Trophoblast cell (in vitro differentiated cells and primary cell): ENCODE results near the gene HADHA.

Experiments used
- DNase-seq, 2 donors: peaks; one replicate each; pipeline ENCODE4 v3.0.0-alpha.2; 2016
- H2AFZ ChIP-seq: 2 replicates; pipeline ENCODE4 v1.6.1; 2013; ENCODE audit warnings: low read length, moderate library complexity, mild to moderate bottlenecking; ENCODE audit not compliant: insufficient read depth, poor library complexity
- H2AK5ac ChIP-seq: 2 replicates; pipeline ENCODE4 v1.6.1; 2013; ENCODE audit warnings: mild to moderate bottlenecking, low read length
- H2BK120ac ChIP-seq: 2 replicates; pipeline ENCODE4 v1.6.1; 2013; ENCODE audit warnings: low read length, mild to moderate bottlenecking, moderate library complexity; ENCODE audit not compliant: insufficient read depth, poor library complexity
- H2BK12ac ChIP-seq: 2 replicates; pipeline ENCODE4 v1.6.1; 2013; ENCODE audit warnings: mild to moderate bottlenecking, low read length, moderate library complexity
- H2BK5ac ChIP-seq: 2 replicates; pipeline ENCODE4 v1.6.1; 2013; ENCODE audit warnings: low read length, low read depth, moderate library complexity, mild to moderate bottlenecking; ENCODE audit not compliant: poor library complexity
- H3K14ac ChIP-seq: 2 replicates; pipeline ENCODE4 v1.6.1; 2013; ENCODE audit warnings: mild to moderate bottlenecking, low read length
- H3K18ac ChIP-seq: 2 replicates; pipeline ENCODE4 v1.6.1; 2013; ENCODE audit warnings: mild to moderate bottlenecking, low read length
- H3K23ac ChIP-seq: 2 replicates; pipeline ENCODE4 v1.6.1; 2013; ENCODE audit warnings: low read length
- H3K27ac ChIP-seq: 2 replicates; pipeline ENCODE4 v1.5.1; 2013; ENCODE audit warnings: low read depth, mild to moderate bottlenecking, inconsistent platforms, low read length, moderate library complexity
- H3K27me3 ChIP-seq: 2 replicates; pipeline ENCODE4 v1.6.1; 2013; ENCODE audit warnings: inconsistent platforms, mild to moderate bottlenecking, low read length, moderate library complexity; ENCODE audit not compliant: insufficient read depth
- H3K36me3 ChIP-seq, 2 experiments: 1 replicate in 1 of 2; 2 replicates in 1 of 2; pipeline ENCODE4 v1.6.1; 2013; ENCODE audit warnings: low read length in 2 of 2, mild to moderate bottlenecking in 2 of 2, moderate library complexity in 1 of 2; ENCODE audit not compliant: insufficient read depth in 2 of 2, control insufficient read depth in 1 of 2
- H3K4ac ChIP-seq: 2 replicates; pipeline ENCODE4 v1.6.1; 2013; ENCODE audit warnings: low read depth, mild to moderate bottlenecking, low read length, moderate library complexity
- H3K4me1 ChIP-seq, 2 experiments: 1 replicate in 1 of 2; 2 replicates in 1 of 2; pipeline ENCODE4 v1.6.1; 2013; ENCODE audit warnings: low read length in 2 of 2, mild to moderate bottlenecking in 2 of 2, moderate library complexity in 1 of 2; ENCODE audit not compliant: insufficient read depth in 2 of 2, control insufficient read depth in 1 of 2
- H3K4me2 ChIP-seq: 2 replicates; pipeline ENCODE4 v1.6.1; 2013; ENCODE audit warnings: inconsistent platforms, mild to moderate bottlenecking, low read length, moderate library complexity
- H3K4me3 ChIP-seq: 2 replicates; pipeline ENCODE4 v1.5.1; 2013; ENCODE audit warnings: mild to moderate bottlenecking, low read depth, low read length, inconsistent platforms
- H3K79me1 ChIP-seq: one replicate; pipeline ENCODE4 v1.6.1; 2013; ENCODE audit warnings: low read length
- H3K79me2 ChIP-seq: 2 replicates; pipeline ENCODE4 v1.6.1; 2013; ENCODE audit warnings: low read length, mild to moderate bottlenecking; ENCODE audit not compliant: control insufficient read depth, insufficient read depth, poor library complexity
- H3K9ac ChIP-seq: 2 replicates; pipeline ENCODE4 v1.6.1; 2013; ENCODE audit warnings: mild to moderate bottlenecking, low read length
- H3K9me3 ChIP-seq: 2 replicates; pipeline ENCODE4 v1.6.1; 2013; ENCODE audit warnings: low read depth, mild to moderate bottlenecking, control low read depth, inconsistent platforms, low read length; ENCODE audit not compliant: insufficient read depth
- H4K12ac ChIP-seq: 2 replicates; pipeline ENCODE4 v1.6.1; 2013; ENCODE audit warnings: low read depth, mild to moderate bottlenecking, low read length, moderate library complexity
- H4K8ac ChIP-seq: 2 replicates; pipeline ENCODE4 v1.6.1; 2013; ENCODE audit warnings: low read depth, mild to moderate bottlenecking, low read length, moderate library complexity
- H4K91ac ChIP-seq: one replicate; pipeline ENCODE4 v1.6.1; 2013; ENCODE audit warnings: low read depth, mild to moderate bottlenecking, low read length, moderate library complexity
- WGBS: extraction: QIAGEN DNeasy Blood & Tissue Kit; methylation state at CpG from one replicate; pipeline ENCODE4 v1.1.7; 2013; ENCODE audit warnings: missing lambda C conversion rate; ENCODE audit not compliant: insufficient read length, insufficient coverage; ENCODE audit errors: extremely low coverage; 5-methylcytosine and 5-hydroxymethylcytosine counted together

Gene HADHA

GRCh38 chr2:26148501-26148900, 95.9 kb downstream of the HADHA start:
- no peak for DNase-seq
- H4K12ac ChIP-seq, result no peak overlapping the region
- H3K4ac ChIP-seq, result no peak overlapping the region
- no peak overlapping the region for H2BK12ac ChIP-seq
- no peak overlapping the region for H2BK120ac ChIP-seq
- H3K18ac ChIP-seq, result no peak overlapping the region
- no peak overlapping the region for H4K91ac ChIP-seq
- H3K9ac ChIP-seq, result no peak overlapping the region
- H3K4me1 ChIP-seq, result no peaks in the 10 kb centered on the region
- no peak overlapping the region for H3K14ac ChIP-seq
- no peak overlapping the region for H3K4me2 ChIP-seq
- no peak overlapping the region for H3K4me3 ChIP-seq
- no peak overlapping the region for H2BK5ac ChIP-seq
- H3K79me1 ChIP-seq, result no peaks in the 10 kb centered on the region
- no peaks in the 10 kb centered on the region for H3K36me3 ChIP-seq
- H2AFZ ChIP-seq, result no peak overlapping the region
- H2AK5ac ChIP-seq, result no peak overlapping the region
- H4K8ac ChIP-seq, result no peak overlapping the region
- no peaks in the 10 kb centered on the region for H3K79me2 ChIP-seq
- H3K9me3 ChIP-seq, result no peaks in the 10 kb centered on the region
- WGBS, result no CpG with 5 or more reads among the region's 2 CpGs
- no peak overlapping the region for H3K23ac ChIP-seq
- H3K27ac ChIP-seq, result no peak overlapping the region
- H3K27me3 ChIP-seq, result no peaks in the 10 kb centered on the region

- Histone ChIP-seq H4K8ac (no peak overlapping the region), H3K36me3 (peaks cover 0 to 1% of the 10 kb centered on the region in 2 experiments), H3K4me1 (no peaks in the 10 kb centered on the region), H3K27ac (no peak overlapping the region), H3K4me3 (no peak overlapping the region), H3K79me2 (no peaks in the 10 kb centered on the region), H3K9me3 (no peaks in the 10 kb centered on the region), H3K9ac (no peak overlapping the region), H2BK5ac (no peak overlapping the region), H2AFZ (no peak overlapping the region), H2AK5ac (no peak overlapping the region), H3K4me2 (no peak overlapping the region), H2BK120ac (no peak overlapping the region), H3K27me3 (no peaks in the 10 kb centered on the region), H3K4ac (no peak overlapping the region), H3K18ac (no peak overlapping the region), H3K79me1 (no peaks in the 10 kb centered on the region), H4K91ac (no peak overlapping the region), H3K23ac (no peak overlapping the region), H3K14ac (no peak overlapping the region), H4K12ac (no peak overlapping the region), H2BK12ac (no peak overlapping the region)
- WGBS, result no CpG with 5 or more reads among the region's 11 CpGs
- DNase-seq, result peak; percentile 30 to 79
These were observed 99.3 kb downstream of the HADHA start for GRCh38 chr2:26144953-26145680.

- no peak overlapping the region for H3K4me3 ChIP-seq
- H3K23ac ChIP-seq, result no peak overlapping the region
- no peak overlapping the region for H2AFZ ChIP-seq
- no peak overlapping the region for H2AK5ac ChIP-seq
- H2BK5ac ChIP-seq, result no peak overlapping the region
- H4K91ac ChIP-seq, result no peak overlapping the region
- no peak overlapping the region for H4K12ac ChIP-seq
- no peak overlapping the region for H3K14ac ChIP-seq
- no peaks in the 10 kb centered on the region for H3K27me3 ChIP-seq
- H3K9me3 ChIP-seq, result no peaks in the 10 kb centered on the region
- H2BK120ac ChIP-seq, result no peak overlapping the region
- peaks cover 0 to 1% of the 10 kb centered on the region in 2 experiments for H3K36me3 ChIP-seq
- no peak overlapping the region for H3K27ac ChIP-seq
- H2BK12ac ChIP-seq, result no peak overlapping the region
- H3K18ac ChIP-seq, result no peak overlapping the region
- no peak for DNase-seq
- no peak overlapping the region for H3K4ac ChIP-seq
- H3K79me1 ChIP-seq, result no peaks in the 10 kb centered on the region
- no peaks in the 10 kb centered on the region for H3K4me1 ChIP-seq
- H3K79me2 ChIP-seq, result no peaks in the 10 kb centered on the region
- no CpG with 5 or more reads among the region's 7 CpGs for WGBS
- no peak overlapping the region for H3K9ac ChIP-seq
- H3K4me2 ChIP-seq, result no peak overlapping the region
- no peak overlapping the region for H4K8ac ChIP-seq
These were observed 100.4 kb downstream of the HADHA start for GRCh38 chr2:26144031-26144430.

- Histone ChIP-seq H3K27me3 (no peaks in the 10 kb centered on the region), H3K14ac (no peak overlapping the region)
These were observed 103.2 kb downstream of the HADHA start for GRCh38 chr2:26141145-26141769.

More at GRCh38 chr2:26141145-26141769, 103.2 kb downstream of the HADHA start:
- Histone ChIP-seq H3K9me3 (no peaks in the 10 kb centered on the region), H3K4me3 (no peak overlapping the region), H3K4ac (no peak overlapping the region), H2AFZ (no peak overlapping the region), H4K91ac (no peak overlapping the region), H3K79me2 (no peaks in the 10 kb centered on the region), H3K9ac (no peak overlapping the region), H2BK12ac (no peak overlapping the region), H3K4me1 (no peaks in the 10 kb centered on the region), H3K4me2 (no peak overlapping the region), H2BK120ac (no peak overlapping the region), H3K27ac (no peak overlapping the region), H3K18ac (no peak overlapping the region), H2AK5ac (no peak overlapping the region), H2BK5ac (no peak overlapping the region), H3K36me3 (peaks cover 0 to 1% of the 10 kb centered on the region in 2 experiments), H3K23ac (no peak overlapping the region), H3K79me1 (no peaks in the 10 kb centered on the region), H4K12ac (no peak overlapping the region), H4K8ac (no peak overlapping the region)
- no peak for DNase-seq
- no CpG with 5 or more reads among the region's 18 CpGs for WGBS
